Heart right ventricle (tissue), 16 donors: ENCODE data around the gene ACOX3. TPM values are rescaled to one million over a fixed set of nuclear protein-coding genes. Genes with fewer than 3 reads are reported as not detected.

Source experiments
- ATAC-seq, 8 donors: fragments of 200-7000 bp; cut with Tn5 transposase; one replicate each; pipeline ENCODE4 v1.9.1; 2020; ENCODE audit warnings: mild to moderate bottlenecking in 8 of 8, moderate library complexity in 8 of 8, moderate number of reproducible peaks in 1 of 8
- DNase-seq, 2 donors: peaks; one replicate each; pipeline ENCODE4 v3.0.0-alpha.2; 2020
- H3K27ac ChIP-seq, 10 donors: fragments of 200-600 bp; sonication (generic) in 2 of 10; one replicate each; pipeline versions ENCODE4 v1.5.0 to v1.8.0; 2020 to 2022; ENCODE audit warnings: mild to moderate bottlenecking in 3 of 10
- H3K27me3 ChIP-seq, 7 donors: fragments of 200-600 bp; one replicate each; pipeline ENCODE4 v1.8.0; 2021 to 2022; ENCODE audit warnings: mild to moderate bottlenecking in 2 of 7
- H3K36me3 ChIP-seq, 9 donors: fragments of 200-600 bp; sonication (generic) in 1 of 9; one replicate each; pipeline versions ENCODE4 v1.5.0 to v1.8.0; 2020 to 2022; ENCODE audit warnings: mild to moderate bottlenecking in 2 of 9
- H3K4me1 ChIP-seq, 9 donors: fragments of 200-600 bp; sonication (generic) in 1 of 9; one replicate each; pipeline versions ENCODE4 v1.5.0 to v1.8.0; 2020 to 2022; ENCODE audit warnings: mild to moderate bottlenecking in 4 of 9
- H3K4me3 ChIP-seq, 10 donors: fragments of 200-600 bp; sonication (generic) in 2 of 10; one replicate each; pipeline versions ENCODE4 v1.5.0 to v1.8.0; 2020 to 2022; ENCODE audit warnings: mild to moderate bottlenecking in 7 of 10, moderate library complexity in 2 of 10
- H3K9me3 ChIP-seq, 11 donors: fragments of 200-600 bp in 10 of 11; sonication (generic) in 2 of 11; one replicate each; pipeline versions ENCODE4 v1.5.0 to v1.8.0; 2013 to 2022; ENCODE audit warnings: mild to moderate bottlenecking in 2 of 11, control low read depth in 1 of 11, moderate library complexity in 1 of 11
- CTCF ChIP-seq, 9 donors: fragments of 200-600 bp; sonication (generic) in 2 of 9; IDR thresholded peaks; one replicate each; pipeline versions ENCODE4 v1.5.0 to v1.8.0; 2021 to 2022; ENCODE audit warnings: antibody characterized with exemption in 9 of 9, mild to moderate bottlenecking in 5 of 9, moderate library complexity in 1 of 9
- WGBS, 2 donors: extraction: QIAGEN DNeasy Blood & Tissue Kit; methylation state at CpG; one replicate each; pipeline ENCODE4 v1.1.7; 2013; ENCODE audit warnings: inconsistent platforms in 1 of 2; 5-methylcytosine and 5-hydroxymethylcytosine counted together
- intact Hi-C, 10 donors: fragments of 100-400 bp; cut with DNase I; formaldehyde crosslinking; loops; one replicate each; pipeline versions ENCODE4 v1.11.1 to v1.14.2; 2022
- polyA plus RNA-seq, 2 donors: library from polyadenylated mRNA; stranded (reverse); fragments of 200-250 nt; gene quantifications; one replicate each; pipeline ENCODE4 v1.2.3, GENCODE V29; 2013
- total RNA-seq, 10 donors: library from RNA; stranded (reverse); fragmentation: NEBNext Ultra II Directional in 3 of 10; extraction: Animal tissue kit (Norgen Biotek cat#: 25700) in 3 of 10; gene quantifications; one replicate each; pipeline versions ENCODE4 v1.2.1 to v1.2.4, GENCODE V29; 2021 to 2023
- donor health status: Arrhythmogenic right ventricular cardiomyopathy.
- donor health status: ischemic (EF 13 %, LVEDD 7.1; RV severe dilation, severe dysfunction).
- donor health status: healthy with polysubstance abuse.
- donor health status: DM: no; HTN: yes; CAD: no.
- donor health status: DM: no; HTN: no; CAD: no.
- donor health status: ischemic (EF 25% LVEDD 6.9; RV normal size, moderate dysfunction).
- donor health status: ischemic (EF 25% LVEDD 5.7; RV mildly dilated, moderate dysfunction).
- donor health status: healthy.
- donor health status: DM: yes; HTN: yes; CAD: no.
- donor health status: Ischemic cardiomyopathy.
- donor health status: ischemic (EF 35%, LVEDD 5.7; RV mildly dilated, moderate dysfunction).
- donor health status: nonischemic (EF 11% LVEDD 7.7; RV severe dilation, severe dysfunction).
- donor health status: DM: yes; HTN: yes; CAD: no.
- donor health status: PGD.
- donor health status: ischemic (EF 29% LVEDD 5.4; RV normal size, mild dysfunction).
- donor health status: nonischemic (EF 23%, LVEDD 6.1; RV moderate dilation, normal function).

The ACOX3 gene
- total and polyA plus RNA-seq, 12 donors: 17.9 to 28.9 (median 25.4) TPM

DNA sequence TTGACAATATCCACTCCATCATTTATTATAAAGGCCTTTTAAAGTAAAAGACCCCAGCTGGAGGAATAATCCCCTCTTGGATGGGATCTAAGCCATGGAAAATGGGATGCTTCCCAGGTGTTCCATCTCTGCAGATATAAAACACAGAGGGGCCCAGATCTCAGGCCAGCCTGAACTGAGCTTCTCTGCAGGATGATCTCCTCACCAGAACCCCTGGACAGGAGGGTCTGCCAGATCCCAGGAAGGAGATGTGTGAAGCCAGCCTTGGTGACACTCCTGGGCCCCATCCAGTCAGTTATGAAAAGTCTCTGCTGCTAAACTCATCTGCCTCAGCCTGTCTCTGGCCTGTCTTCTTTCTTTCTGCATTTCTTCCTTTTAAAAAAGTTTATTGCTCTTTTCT, 114.3 kb downstream of the ACOX3 start:
- Histone ChIP-seq H3K27me3 (no peaks in the 10 kb centered on the region), H3K9me3 (peaks cover 0 to 26% (median 6%) of the 10 kb centered on the region in 11 donors), H3K4me3 (no peak overlapping the region), H3K36me3 (no peaks in the 10 kb centered on the region), H3K4me1 (peaks cover 3 to 27% (median 13%) of the 10 kb centered on the region in 9 donors), H3K27ac (no peak overlapping the region)
- intact Hi-C loops: loop anchor here in 2 of 10 donors (10.0 kb wide), 2 partner anchors 69 to 79 kb away; no protein-coding TSS in a partner anchor
- DNase-seq (no peak), ATAC-seq (no peak)
- no peak for TF ChIP-seq CTCF (IDR thresholded peaks at IDR 0.05)

DNA sequence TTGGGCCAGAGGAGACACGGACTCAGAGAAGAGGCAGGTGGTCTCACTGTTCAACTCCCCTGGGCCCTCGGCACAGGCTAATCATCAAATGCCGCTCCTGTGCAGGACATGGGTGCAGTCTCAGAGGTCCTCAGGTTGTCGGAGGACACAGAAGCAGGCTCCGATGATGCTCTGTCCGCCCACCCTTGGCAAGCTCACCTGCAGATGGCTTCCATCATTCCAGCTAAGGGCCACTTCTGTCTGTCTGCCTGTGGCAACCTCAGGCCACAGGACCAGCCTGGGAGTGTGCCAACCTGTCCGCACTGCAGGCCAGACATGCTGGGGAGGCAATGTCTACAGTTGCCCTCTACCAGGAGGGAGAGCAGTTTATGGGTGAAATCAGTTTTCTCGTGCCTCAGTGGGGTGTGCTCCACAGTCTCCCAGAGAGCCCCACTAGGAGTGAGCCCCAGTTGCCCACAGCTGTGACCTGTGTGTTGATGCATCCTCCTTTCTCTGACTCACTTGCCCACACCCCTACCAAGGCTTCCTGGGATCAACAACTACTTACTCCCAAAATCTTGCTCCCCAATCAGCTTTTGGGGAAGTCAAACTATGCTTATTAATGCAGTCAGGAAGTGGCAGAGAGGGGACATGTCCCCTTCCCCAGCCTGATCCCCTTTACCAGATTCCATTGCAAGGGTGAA, 115.1 kb downstream of the ACOX3 start:
- 53 to 70% methylated on average over 8 of the region's 8 CpGs for WGBS, 2 donors
- peaks cover 0 to 26% (median 6%) of the 10 kb centered on the region in 11 donors for H3K9me3 ChIP-seq
- H3K4me3 ChIP-seq: no peak overlapping the region
- H3K27ac ChIP-seq: no peak overlapping the region
- TF ChIP-seq CTCF (IDR thresholded peaks at IDR 0.05): no peak
- H3K4me1 ChIP-seq: peaks cover 0 to 25% (median 10%) of the 10 kb centered on the region in 9 donors
- intact Hi-C loops: loop anchor here in 2 of 10 donors (10.0 kb wide), 2 partner anchors 69 to 79 kb away; no protein-coding TSS in a partner anchor
- DNase-seq (no peak), ATAC-seq (no peak)
- no peaks in the 10 kb centered on the region for H3K27me3 ChIP-seq
- no peaks in the 10 kb centered on the region for H3K36me3 ChIP-seq

DNA sequence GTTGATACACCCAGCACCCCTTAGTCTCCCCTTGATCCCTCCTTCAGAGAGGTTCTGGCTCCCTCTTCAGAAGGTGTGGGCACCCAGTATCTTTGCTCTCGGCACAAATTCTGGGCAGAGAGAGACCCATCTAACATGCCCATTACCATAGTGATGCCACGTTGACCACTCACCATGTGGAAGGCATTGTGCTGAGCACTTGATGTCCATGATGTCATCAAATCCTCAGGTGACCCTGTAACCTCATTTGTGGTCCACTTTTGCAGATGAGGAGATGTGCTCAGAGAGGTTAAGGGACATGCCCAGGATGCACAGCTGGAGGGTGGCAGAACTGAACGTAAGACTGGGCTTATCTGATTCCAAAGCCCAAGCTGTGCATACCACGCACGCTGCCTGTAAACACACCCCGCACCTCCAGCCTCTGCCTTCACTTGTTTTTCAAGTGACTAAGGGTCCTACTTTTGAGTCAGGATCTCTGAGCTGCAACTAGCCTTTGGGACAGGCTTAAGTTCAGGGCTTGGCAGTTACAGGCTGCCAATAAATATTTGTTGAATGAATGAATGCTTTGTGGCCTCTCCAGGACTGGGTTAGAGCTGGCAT, 115.8 kb downstream of the ACOX3 start:
- H3K27ac ChIP-seq: peak overlapping the region in 1 of 10 donors; percentile 14
- WGBS, 2 donors: 64 to 77% methylated on average over 6 of the region's 6 CpGs
- no peak overlapping the region for H3K4me3 ChIP-seq
- no peaks in the 10 kb centered on the region for H3K27me3 ChIP-seq
- TF ChIP-seq CTCF (IDR thresholded peaks at IDR 0.05): no peak
- DNase-seq (no peak), ATAC-seq (no peak)
- intact Hi-C loops: loop anchor here in 2 of 10 donors (10.0 kb wide), 2 partner anchors 70 to 80 kb away; no protein-coding TSS in a partner anchor
- no peaks in the 10 kb centered on the region for H3K36me3 ChIP-seq
- peaks cover 0 to 25% (median 9%) of the 10 kb centered on the region in 9 donors for H3K4me1 ChIP-seq
- H3K9me3 ChIP-seq: peaks cover 0 to 26% (median 6%) of the 10 kb centered on the region in 11 donors

DNA sequence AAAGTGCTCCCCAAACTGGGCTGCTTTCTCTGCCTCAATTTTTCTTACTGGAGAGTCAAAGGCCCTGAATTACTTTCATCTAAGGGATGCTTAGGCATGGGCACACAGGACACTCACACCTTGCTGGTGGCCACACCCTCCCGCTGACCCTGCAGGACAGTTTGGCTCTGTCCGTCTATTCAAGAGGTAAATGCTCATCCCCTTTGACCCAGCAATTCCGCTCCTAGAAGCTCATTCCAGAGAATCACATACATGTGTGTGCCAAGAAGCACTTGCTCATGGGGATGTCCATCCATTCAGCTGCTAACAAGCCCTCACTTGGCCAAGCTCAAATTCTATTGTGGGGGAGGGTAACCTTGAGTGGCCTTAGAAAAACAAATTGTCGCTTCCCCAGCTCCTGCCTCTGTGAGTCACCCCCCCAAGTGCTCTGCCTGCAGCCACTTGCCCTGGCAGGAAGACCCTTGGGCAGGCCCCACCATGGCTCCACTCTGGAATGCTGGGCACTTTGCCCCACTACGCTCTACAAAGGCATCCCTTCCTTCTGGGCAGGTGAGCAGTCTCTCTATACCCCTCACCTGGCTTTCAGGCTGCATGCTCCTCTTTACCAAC, 116.5 kb downstream of the ACOX3 start:
- no peak for TF ChIP-seq CTCF (IDR thresholded peaks at IDR 0.05)
- 72 to 82% methylated on average over 5 of the region's 5 CpGs for WGBS, 2 donors
- H3K9me3 ChIP-seq: peaks cover 0 to 26% (median 6%) of the 10 kb centered on the region in 11 donors
- H3K27me3 ChIP-seq: no peaks in the 10 kb centered on the region
- no peak for ATAC-seq
- H3K36me3 ChIP-seq: no peaks in the 10 kb centered on the region
- intact Hi-C loops: loop anchor here in 2 of 10 donors (10.0 kb wide), 2 partner anchors 71 to 81 kb away; no protein-coding TSS in a partner anchor
- peak in 1 of 2 donors; percentile 1 for DNase-seq
- H3K27ac ChIP-seq: peak overlapping the region in 1 of 10 donors; percentile 14
- H3K4me3 ChIP-seq: no peak overlapping the region
- peaks cover 0 to 30% (median 16%) of the 10 kb centered on the region in 9 donors for H3K4me1 ChIP-seq
